Stimulated activated effector memory CD8-positive, alpha-beta T cell treated with anti-CD3 and anti-CD28 coated beads, Interleukin-12 subunit alpha, Interleukin-12 subunit beta, amount 100 ng/mL, for 72 hours (primary cell): ENCODE data around the gene HLCS.
A peak's percentile ranks its signal among the peaks of the same experiment; 100 is the strongest.

ENCODE experiments used
- ATAC-seq: fragments of 150-1000 bp; cut with Tn5 transposase; 2 replicates; pipeline ENCODE4 v1.10.0; 2021
- DNase-seq, 2 donors: peaks; one replicate each; pipeline ENCODE4 v3.0.0; 2021 to 2022; ENCODE audit warnings: low spot score in 2 of 2
- H3K27ac Mint-ChIP-seq: one replicate; pipeline ENCODE4 v1.8.0; 2022; ENCODE audit warnings: mild to moderate bottlenecking, mixed read lengths
- H3K36me3 Mint-ChIP-seq: one replicate; pipeline ENCODE4 v1.8.0; 2022; ENCODE audit warnings: mild to moderate bottlenecking, mixed read lengths
- H3K4me1 Mint-ChIP-seq: one replicate; pipeline ENCODE4 v1.8.0; 2022; ENCODE audit warnings: mixed read lengths
- H3K4me3 Mint-ChIP-seq: one replicate; pipeline ENCODE4 v1.8.0; 2022; ENCODE audit warnings: mild to moderate bottlenecking, mixed read lengths
- H3K9me3 Mint-ChIP-seq: one replicate; pipeline ENCODE4 v1.8.0; 2022; ENCODE audit warnings: mixed read lengths

HLCS gene

GRCh38 chr21:36747041-36747814, 219.2 kb downstream of the HLCS start:
- Mint-ChIP-seq H3K27ac (peak overlapping the region; percentile 26), H3K4me1 (peaks cover 18% of the 10 kb centered on the region)
- peak; percentile 60 for ATAC-seq

DNA sequence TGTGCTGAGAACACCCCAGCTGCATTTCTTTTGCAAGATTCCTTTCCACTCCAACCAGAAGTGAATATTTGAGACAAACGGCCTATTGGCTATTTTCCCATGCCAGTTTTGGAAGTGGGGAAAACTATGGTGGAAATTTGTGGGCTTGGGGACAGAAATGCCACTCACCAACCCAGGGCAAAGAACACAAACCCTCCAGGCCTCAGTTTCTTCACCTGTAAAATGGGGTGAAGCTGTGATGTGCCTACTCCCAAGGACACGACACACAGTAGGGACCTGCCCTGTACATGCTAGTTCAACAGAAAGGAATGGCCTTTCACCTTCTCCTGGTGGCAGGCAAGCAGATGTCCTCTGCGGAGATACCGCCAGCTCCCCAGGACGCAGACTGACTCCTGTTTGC, 221.0 kb downstream of the HLCS start:
- Mint-ChIP-seq H3K27ac (no peak overlapping the region), H3K36me3 (peaks cover 5% of the 10 kb centered on the region), H3K4me3 (no peak overlapping the region), H3K4me1 (peaks cover 18% of the 10 kb centered on the region), H3K9me3 (no peaks in the 10 kb centered on the region)
- ATAC-seq (no peak), DNase-seq (no peak)

More at GRCh38 chr21:36747041-36747814, 219.2 kb downstream of the HLCS start:
- no peak for DNase-seq
- Mint-ChIP-seq H3K9me3 (no peaks in the 10 kb centered on the region), H3K36me3 (peaks cover 5% of the 10 kb centered on the region), H3K4me3 (peak overlapping the region; percentile 66)

DNA sequence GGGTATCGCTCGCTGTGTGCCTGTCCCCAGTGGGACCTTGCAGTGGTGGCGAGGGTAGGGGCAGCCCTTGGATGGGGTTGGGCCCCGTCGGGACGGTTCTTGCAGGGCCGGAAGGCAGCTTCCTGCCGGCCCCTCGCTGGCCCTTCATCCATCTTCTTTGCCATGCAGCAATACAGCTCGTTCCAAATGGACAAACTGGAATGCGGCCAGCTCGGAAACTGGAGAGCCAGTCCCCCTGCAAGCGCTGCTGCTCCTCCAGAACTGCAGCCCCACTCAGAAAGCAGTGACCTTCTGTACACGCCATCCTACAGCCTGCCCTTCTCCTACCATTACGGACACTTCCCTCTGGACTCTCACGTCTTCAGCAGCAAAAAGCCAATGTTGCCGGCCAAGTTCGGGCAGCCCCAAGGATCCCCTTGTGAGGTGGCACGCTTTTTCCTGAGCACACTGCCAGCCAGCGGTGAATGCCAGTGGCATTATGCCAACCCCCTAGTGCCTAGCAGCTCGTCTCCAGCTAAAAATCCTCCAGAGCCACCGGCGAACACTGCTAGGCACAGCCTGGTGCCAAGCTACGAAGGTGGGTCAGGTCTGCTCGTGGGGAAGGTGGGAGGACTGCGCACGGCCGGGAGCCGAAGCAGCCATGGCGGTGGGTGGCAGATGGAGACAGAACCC, 221.8 kb downstream of the HLCS start:
- Mint-ChIP-seq H3K9me3 (no peaks in the 10 kb centered on the region), H3K36me3 (peaks cover 5% of the 10 kb centered on the region), H3K27ac (no peak overlapping the region), H3K4me1 (peaks cover 18% of the 10 kb centered on the region), H3K4me3 (no peak overlapping the region)
- DNase-seq: no peak
- no peak for ATAC-seq

- no peak overlapping the region for H3K27ac Mint-ChIP-seq
- DNase-seq (no peak), ATAC-seq (no peak)
- H3K36me3 Mint-ChIP-seq: peaks cover 2% of the 10 kb centered on the region
- H3K9me3 Mint-ChIP-seq: no peaks in the 10 kb centered on the region
- H3K4me1 Mint-ChIP-seq: peaks cover 18% of the 10 kb centered on the region
- no peak overlapping the region for H3K4me3 Mint-ChIP-seq
These were observed 222.3 kb downstream of the HLCS start for GRCh38 chr21:36744190-36744559.

DNA sequence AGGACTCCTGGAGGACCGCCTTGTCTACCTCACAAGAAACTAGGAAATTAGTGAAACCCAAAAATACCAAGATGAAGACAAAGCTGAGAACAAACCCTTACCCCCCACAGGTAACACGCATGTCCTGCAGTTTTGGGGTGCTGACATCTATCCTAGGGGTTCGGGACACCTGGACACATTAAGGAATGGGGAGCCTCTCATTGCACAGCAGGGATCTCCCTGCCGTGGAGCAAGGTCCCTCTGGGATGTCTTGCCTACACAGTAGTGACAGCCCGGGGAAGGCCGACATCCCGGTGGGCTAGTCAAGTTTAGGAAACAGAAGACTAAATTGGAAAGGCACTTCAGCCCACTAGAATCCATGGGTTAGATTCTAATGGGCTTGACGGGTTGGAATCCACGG, 223.0 kb downstream of the HLCS start:
- ATAC-seq (no peak), DNase-seq (no peak)
- no peaks in the 10 kb centered on the region for H3K36me3 Mint-ChIP-seq
- H3K4me3 Mint-ChIP-seq: no peak overlapping the region
- no peak overlapping the region for H3K27ac Mint-ChIP-seq
- peaks cover 14% of the 10 kb centered on the region for H3K4me1 Mint-ChIP-seq
- H3K9me3 Mint-ChIP-seq: no peaks in the 10 kb centered on the region

GRCh38 chr21:36743008-36743407, 223.5 kb downstream of the HLCS start:
- ATAC-seq (no peak), DNase-seq (no peak)
- Mint-ChIP-seq H3K4me1 (peaks cover 11% of the 10 kb centered on the region), H3K4me3 (no peak overlapping the region), H3K27ac (no peak overlapping the region), H3K36me3 (no peaks in the 10 kb centered on the region), H3K9me3 (no peaks in the 10 kb centered on the region)

- no peaks in the 10 kb centered on the region for H3K9me3 Mint-ChIP-seq
- no peaks in the 10 kb centered on the region for H3K36me3 Mint-ChIP-seq
- H3K27ac Mint-ChIP-seq: no peak overlapping the region
- peaks cover 3% of the 10 kb centered on the region for H3K4me1 Mint-ChIP-seq
- no peak overlapping the region for H3K4me3 Mint-ChIP-seq
- DNase-seq: no peak
- ATAC-seq: peak; percentile 22
These were observed 225.0 kb downstream of the HLCS start for GRCh38 chr21:36741506-36741905.

DNA sequence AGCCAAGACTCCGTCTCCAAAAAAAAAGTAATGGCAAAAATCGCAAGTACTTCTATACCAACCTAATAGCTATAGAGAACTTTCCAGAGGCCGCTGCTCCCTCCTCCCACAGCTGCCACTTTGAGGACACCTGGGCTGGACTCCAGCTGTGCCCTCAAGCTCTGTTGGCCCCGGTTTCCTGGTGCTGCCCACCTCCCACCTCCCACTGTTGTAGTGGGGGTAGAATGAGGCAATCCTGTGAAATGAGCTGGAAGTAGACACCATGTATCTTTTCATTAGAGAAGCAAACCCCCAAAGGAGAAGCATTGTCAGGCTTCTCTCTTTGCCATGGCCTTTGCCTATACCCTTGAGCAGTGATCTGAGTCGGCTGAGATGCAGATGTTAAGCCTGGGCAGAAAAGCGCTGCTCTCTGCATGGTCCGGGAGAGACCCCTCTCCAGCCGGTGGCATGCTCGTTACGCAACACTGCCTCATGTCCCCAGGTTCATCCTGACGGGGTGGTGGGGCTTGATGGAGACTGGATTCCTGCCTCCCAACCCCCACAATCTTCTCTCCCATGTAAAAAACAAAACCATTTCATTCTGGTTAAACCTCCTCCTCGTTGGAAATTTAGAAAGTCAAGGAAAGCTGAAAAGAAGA, 227.9 kb downstream of the HLCS start:
- ATAC-seq (no peak), DNase-seq (no peak)
- Mint-ChIP-seq H3K4me3 (no peak overlapping the region), H3K9me3 (no peaks in the 10 kb centered on the region), H3K36me3 (no peaks in the 10 kb centered on the region), H3K4me1 (no peaks in the 10 kb centered on the region), H3K27ac (no peak overlapping the region)

GRCh38 chr21:36735724-36736320, 230.6 kb downstream of the HLCS start:
- ATAC-seq (no peak), DNase-seq (no peak)
- H3K4me1 Mint-ChIP-seq: no peaks in the 10 kb centered on the region
- no peaks in the 10 kb centered on the region for H3K36me3 Mint-ChIP-seq
- H3K27ac Mint-ChIP-seq: no peak overlapping the region
- H3K9me3 Mint-ChIP-seq: no peaks in the 10 kb centered on the region
- no peak overlapping the region for H3K4me3 Mint-ChIP-seq

- ATAC-seq (peak; percentile 5), DNase-seq (no peak)
- no peak overlapping the region for H3K4me3 Mint-ChIP-seq
- no peaks in the 10 kb centered on the region for H3K4me1 Mint-ChIP-seq
- no peaks in the 10 kb centered on the region for H3K9me3 Mint-ChIP-seq
- H3K27ac Mint-ChIP-seq: no peak overlapping the region
- H3K36me3 Mint-ChIP-seq: no peaks in the 10 kb centered on the region
These were observed 231.3 kb downstream of the HLCS start for GRCh38 chr21:36735201-36735515.

GRCh38 chr21:36734367-36735200, 231.9 kb downstream of the HLCS start:
- Mint-ChIP-seq H3K9me3 (no peaks in the 10 kb centered on the region), H3K27ac (no peak overlapping the region), H3K36me3 (no peaks in the 10 kb centered on the region), H3K4me3 (no peak overlapping the region), H3K4me1 (no peaks in the 10 kb centered on the region)
- DNase-seq (no peak), ATAC-seq (peak; percentile 7)

- H3K4me3 Mint-ChIP-seq: no peak overlapping the region
- no peaks in the 10 kb centered on the region for H3K4me1 Mint-ChIP-seq
- H3K27ac Mint-ChIP-seq: no peak overlapping the region
- no peaks in the 10 kb centered on the region for H3K9me3 Mint-ChIP-seq
- DNase-seq (no peak), ATAC-seq (no peak)
- H3K36me3 Mint-ChIP-seq: no peaks in the 10 kb centered on the region
These were observed 232.6 kb downstream of the HLCS start for GRCh38 chr21:36733857-36734256.

DNA sequence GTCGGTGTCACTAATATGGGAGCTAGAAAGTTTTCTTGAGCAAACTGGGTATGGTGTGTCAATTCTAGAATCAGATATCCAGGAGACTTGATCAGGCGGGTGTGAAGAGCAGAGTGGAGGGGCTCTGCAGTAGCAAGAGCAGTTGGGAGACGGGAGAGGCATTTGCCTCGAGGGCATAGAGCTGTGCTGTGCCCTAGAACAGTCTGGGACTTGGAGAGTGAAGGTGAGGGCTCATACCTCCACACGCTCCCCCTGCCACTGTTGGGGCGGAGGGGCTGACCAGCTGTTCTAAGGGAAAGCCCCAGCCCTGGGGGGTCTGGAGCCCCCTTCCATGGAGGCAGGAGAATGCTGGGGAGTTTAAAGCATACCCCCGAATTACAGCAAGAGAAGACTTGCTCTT, 233.7 kb downstream of the HLCS start:
- Mint-ChIP-seq H3K4me1 (no peaks in the 10 kb centered on the region), H3K27ac (no peak overlapping the region), H3K4me3 (no peak overlapping the region), H3K9me3 (no peaks in the 10 kb centered on the region), H3K36me3 (no peaks in the 10 kb centered on the region)
- DNase-seq: no peak
- ATAC-seq: no peak

DNA sequence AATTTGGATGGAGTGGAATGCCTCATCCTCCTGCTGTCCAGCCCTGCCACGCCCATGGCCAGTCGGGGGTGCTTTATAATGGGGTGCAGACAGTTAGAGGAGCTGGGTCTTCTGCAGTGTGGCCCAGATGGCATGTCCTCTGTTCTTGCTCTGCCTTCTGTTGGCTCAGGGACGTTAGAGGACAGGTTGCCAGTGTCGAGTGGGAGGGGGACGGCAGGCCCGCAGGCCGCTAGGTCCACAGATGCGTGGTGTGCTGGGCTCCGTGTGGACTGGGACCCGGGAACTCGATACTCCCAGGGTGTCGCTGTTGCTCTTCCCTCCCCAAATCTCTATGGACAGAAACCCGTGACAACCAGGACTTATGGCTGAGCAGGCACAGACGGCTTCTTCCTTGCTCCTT, 234.3 kb downstream of the HLCS start:
- Mint-ChIP-seq H3K27ac (no peak overlapping the region), H3K9me3 (no peaks in the 10 kb centered on the region), H3K36me3 (no peaks in the 10 kb centered on the region), H3K4me1 (no peaks in the 10 kb centered on the region), H3K4me3 (no peak overlapping the region)
- ATAC-seq (no peak), DNase-seq (no peak)
